GM23248 (cell line): Measurements from ENCODE around the gene GRID2. TPM values are rescaled to one million over a fixed set of nuclear protein-coding genes. Genes with fewer than 3 reads are reported as not detected.
"Not testable (repeated sequence)": the region's sequence is repeated elsewhere in the genome, so short reads cannot be mapped to it uniquely, and the experiment has no call there.

ENCODE experiments used
- DNase-seq: peaks from one replicate; pipeline ENCODE4 v3.0.0-alpha.2; 2015
- H2AFZ ChIP-seq: fragments of 200-600 bp; sonication (generic); 2 replicates; pipeline ENCODE4 v1.6.1; 2016; ENCODE audit warnings: antibody characterized with exemption
- H3F3A ChIP-seq: fragments of 200-600 bp; sonication (generic); 2 replicates; pipeline ENCODE4 v1.6.1; 2016; ENCODE audit warnings: mild to moderate bottlenecking, antibody characterized with exemption, mixed run types; ENCODE audit not compliant: insufficient read depth
- H3K27ac ChIP-seq: fragments of 200-600 bp; sonication (generic); 2 replicates; pipeline ENCODE4 v1.5.1; 2016; ENCODE audit warnings: mild to moderate bottlenecking
- H3K27me3 ChIP-seq: fragments of 200-600 bp; sonication (generic); replicated peaks from 2 replicates; pipeline ENCODE4 v1.6.1; 2016; ENCODE audit warnings: mild to moderate bottlenecking; ENCODE audit not compliant: insufficient read depth
- H3K36me3 ChIP-seq: fragments of 200-600 bp; sonication (generic); 2 replicates; pipeline ENCODE4 v1.6.1; 2016; ENCODE audit warnings: low read depth, mild to moderate bottlenecking
- H3K4me1 ChIP-seq: fragments of 200-600 bp; sonication (generic); 2 replicates; pipeline ENCODE4 v1.6.1; 2016; ENCODE audit warnings: mild to moderate bottlenecking; ENCODE audit not compliant: insufficient read depth
- H3K4me2 ChIP-seq: fragments of 200-600 bp; sonication (generic); one replicate; pipeline ENCODE4 v1.6.1; 2016; ENCODE audit warnings: mild to moderate bottlenecking; ENCODE audit not compliant: unreplicated experiment
- H3K4me3 ChIP-seq: fragments of 200-600 bp; sonication (generic); 2 replicates; pipeline ENCODE4 v1.5.1; 2016; ENCODE audit warnings: mild to moderate bottlenecking
- H3K79me2 ChIP-seq: fragments of 200-600 bp; sonication (generic); 2 replicates; pipeline ENCODE4 v1.6.1; 2016; ENCODE audit warnings: mild to moderate bottlenecking; ENCODE audit not compliant: insufficient read depth
- H3K9ac ChIP-seq: fragments of 200-600 bp; sonication (generic); 2 replicates; pipeline ENCODE4 v1.6.1; 2016; ENCODE audit warnings: mild to moderate bottlenecking
- H3K9me2 ChIP-seq: fragments of 200-600 bp; sonication (generic); 2 replicates; pipeline ENCODE4 v1.6.1; 2016; ENCODE audit warnings: mixed run types, mild to moderate bottlenecking, moderate library complexity; ENCODE audit not compliant: insufficient read depth
- H3K9me3 ChIP-seq: fragments of 200-600 bp; sonication (generic); one replicate; pipeline ENCODE4 v1.6.1; 2017; ENCODE audit warnings: low read depth
- H4K20me1 ChIP-seq: fragments of 200-600 bp; sonication (generic); 2 replicates; pipeline ENCODE4 v1.6.0; 2016; ENCODE audit not compliant: insufficient read depth
- EZH2 ChIP-seq: fragments of 200-600 bp; sonication (generic); IDR thresholded peaks from 2 replicates; pipeline ENCODE4 v1.6.1; 2018; ENCODE audit warnings: antibody characterized with exemption, mild to moderate bottlenecking; ENCODE audit not compliant: insufficient read depth, poor library complexity, severe bottlenecking
- EZH2phosphoT487 ChIP-seq: fragments of 200-600 bp; sonication (generic); IDR thresholded peaks from 2 replicates; pipeline ENCODE4 v1.6.1; 2018; ENCODE audit warnings: antibody characterized with exemption, moderate library complexity, mild to moderate bottlenecking, low read depth; ENCODE audit not compliant: insufficient read depth
- WGBS, 2 experiments: methylation state at CpG; one replicate each; pipeline ENCODE4 v1.1.6; 2015 to 2017; ENCODE audit warnings: low lambda C conversion rate in 2 of 2, low coverage in 1 of 2; ENCODE audit errors: missing lambda C conversion rate in 2 of 2; 5-methylcytosine and 5-hydroxymethylcytosine counted together
- in situ Hi-C: fragments of 300-500 bp; cut with MboI; formaldehyde crosslinking; loops from 2 replicates; pipeline ENCODE4 v1.15.0; 2020
- polyA plus RNA-seq: library from polyadenylated mRNA; unstranded; fragments of >200 nt; fragmentation: Nextera tagmentation; extraction: Ambion mirVana; gene quantifications from 2 replicates; pipeline ENCODE4 v1.2.1, GENCODE V29; 2016
- total RNA-seq: library from RNA; depleted of rRNA; stranded (reverse); fragments of >200 nt; shearing (Covaris generic); gene quantifications from 2 replicates; pipeline ENCODE4 v1.2.3, GENCODE V29; 2014

Gene GRID2
- total and polyA plus RNA-seq, 2 experiments from 2014 or later = not detected

DNA sequence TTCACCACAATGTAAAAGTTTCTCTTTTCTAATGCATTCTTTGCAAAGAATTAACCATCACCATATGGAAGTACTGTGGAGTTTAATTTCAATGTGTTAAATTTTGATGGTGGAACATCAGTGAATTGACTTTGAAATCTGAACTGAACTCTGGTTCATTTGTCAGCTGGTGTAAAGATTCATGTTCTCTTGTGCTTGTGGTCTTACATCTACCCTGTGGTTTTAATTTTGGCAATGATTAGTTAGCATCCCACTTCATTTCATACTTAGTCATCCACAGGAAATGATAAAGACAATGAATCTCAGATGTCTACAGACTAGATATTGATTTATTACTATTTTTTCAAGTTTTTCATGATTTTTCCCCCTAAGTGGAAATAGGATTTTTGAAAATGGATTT lies 77.8 kb downstream of the GRID2 start:
- Histone ChIP-seq H3K9me2 (no peaks in the 10 kb centered on the region), H3K9me3 (no peaks in the 10 kb centered on the region), H3K9ac (no peak overlapping the region), H3K27me3 (no peaks in the 10 kb centered on the region), H3K4me1 (no peaks in the 10 kb centered on the region), H3K79me2 (no peaks in the 10 kb centered on the region), H2AFZ (no peak overlapping the region), H4K20me1 (no peaks in the 10 kb centered on the region), H3K4me2 (no peak overlapping the region), H3K36me3 (no peaks in the 10 kb centered on the region), H3K27ac (no peak overlapping the region), H3K4me3 (no peak overlapping the region), H3F3A (no peaks in the 10 kb centered on the region)
- DNase-seq = peak; percentile 1
- TF ChIP-seq EZH2 (no peak), EZH2phosphoT487 (no peak)
- in situ Hi-C loops = no loop called here

DNA sequence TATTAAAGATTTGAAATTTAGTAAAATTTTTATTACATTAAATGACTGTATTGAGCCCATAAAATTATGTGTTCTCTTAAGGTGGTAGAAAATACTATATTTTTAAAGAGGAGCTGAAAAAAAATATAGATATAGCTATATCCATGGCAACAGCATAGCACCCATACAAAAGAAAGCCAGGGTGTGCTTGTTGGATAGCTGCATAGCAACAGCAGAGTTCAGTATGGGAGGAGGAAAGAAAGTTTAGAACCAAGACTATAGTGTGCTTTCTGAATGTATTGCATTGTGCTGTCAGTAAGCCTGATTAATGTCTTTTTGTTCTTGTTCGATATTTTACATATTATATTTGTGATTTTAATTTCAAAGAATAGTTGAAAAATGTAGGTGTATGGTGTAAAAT lies 78.4 kb downstream of the GRID2 start:
- H3K79me2 ChIP-seq = no peaks in the 10 kb centered on the region
- TF ChIP-seq EZH2 = no peak
- no peak for TF ChIP-seq EZH2phosphoT487
- DNase-seq = no peak
- no peaks in the 10 kb centered on the region for H3K36me3 ChIP-seq
- H3F3A ChIP-seq = no peaks in the 10 kb centered on the region
- H3K9me3 ChIP-seq = no peaks in the 10 kb centered on the region
- no peak overlapping the region for H3K9ac ChIP-seq
- H3K4me2 ChIP-seq = no peak overlapping the region
- no peak overlapping the region for H2AFZ ChIP-seq
- H3K4me3 ChIP-seq = no peak overlapping the region
- 5 to 38% methylated on average over 1 of the region's 1 CpG for WGBS, 2 experiments
- no peak overlapping the region for H3K27ac ChIP-seq
- H3K9me2 ChIP-seq = no peaks in the 10 kb centered on the region
- in situ Hi-C loops = no loop called here
- no peaks in the 10 kb centered on the region for H4K20me1 ChIP-seq
- H3K27me3 ChIP-seq = no peaks in the 10 kb centered on the region
- no peaks in the 10 kb centered on the region for H3K4me1 ChIP-seq

DNA sequence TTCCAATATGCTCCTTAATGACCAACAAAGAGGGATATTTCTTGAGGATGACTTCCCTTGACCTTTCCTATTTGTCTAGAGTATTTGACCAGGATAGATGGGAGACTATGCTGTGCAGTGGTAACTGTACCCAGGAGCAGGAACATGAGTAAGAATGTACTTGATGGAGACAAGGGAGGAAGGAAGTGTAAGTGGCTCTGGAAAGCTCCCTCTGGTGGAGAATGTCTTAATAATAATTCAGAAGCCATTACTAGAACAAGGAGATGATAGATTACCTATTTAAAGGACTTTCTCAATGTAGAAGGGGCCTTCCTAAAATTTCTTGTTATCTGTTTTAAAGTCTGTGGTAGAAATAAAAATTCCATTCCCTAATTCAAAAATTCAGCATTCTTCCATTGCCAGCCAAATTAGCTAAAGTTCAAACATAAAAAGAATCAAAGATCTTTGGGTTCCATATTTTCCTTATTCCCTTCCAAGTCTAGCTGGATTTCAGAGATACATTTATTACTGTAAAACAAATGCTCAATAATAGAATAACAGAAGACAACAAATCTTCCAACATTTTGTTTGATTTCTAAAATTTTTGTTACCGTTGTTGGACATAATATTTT lies 83.8 kb downstream of the GRID2 start:
- WGBS, 2 experiments = 61 to 72% methylated on average over 1 of the region's 1 CpG
- H3K9ac ChIP-seq = no peak overlapping the region
- H3K4me3 ChIP-seq = no peak overlapping the region
- no peaks in the 10 kb centered on the region for H3K27me3 ChIP-seq
- H3K9me2 ChIP-seq = no peaks in the 10 kb centered on the region
- no peaks in the 10 kb centered on the region for H3K79me2 ChIP-seq
- H3F3A ChIP-seq = no peaks in the 10 kb centered on the region
- no peaks in the 10 kb centered on the region for H4K20me1 ChIP-seq
- DNase-seq = peak; percentile 59
- TF ChIP-seq EZH2phosphoT487 = no peak
- TF ChIP-seq EZH2 = no peak
- no peak overlapping the region for H3K4me2 ChIP-seq
- H2AFZ ChIP-seq = no peak overlapping the region
- H3K27ac ChIP-seq = no peak overlapping the region
- no peaks in the 10 kb centered on the region for H3K9me3 ChIP-seq
- in situ Hi-C loops = no loop called here
- H3K36me3 ChIP-seq = no peaks in the 10 kb centered on the region
- H3K4me1 ChIP-seq = no peaks in the 10 kb centered on the region

DNA sequence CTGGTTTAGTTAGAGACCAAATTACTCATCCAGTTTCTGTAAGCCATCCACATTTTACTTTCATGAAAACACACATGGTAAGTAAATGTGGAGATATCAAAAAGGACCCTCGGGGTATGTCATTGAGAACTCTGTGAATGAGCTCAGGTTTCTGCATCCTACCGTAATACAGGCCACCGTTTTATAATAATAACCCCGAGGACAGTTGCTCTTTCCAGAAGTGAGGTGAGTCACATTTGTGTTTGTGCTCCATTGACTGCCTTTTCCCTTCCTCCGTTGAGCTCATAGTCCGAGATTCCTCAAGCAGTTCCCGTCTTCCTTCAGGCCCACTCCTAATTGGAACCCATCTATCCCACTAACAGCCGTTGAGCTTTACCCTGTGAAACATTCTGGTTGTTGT lies 95.3 kb downstream of the GRID2 start:
- Histone ChIP-seq H3K4me2 (no peak overlapping the region), H3K9ac (no peak overlapping the region), H3K27me3 (no peaks in the 10 kb centered on the region), H3K4me3 (no peak overlapping the region), H4K20me1 (no peaks in the 10 kb centered on the region), H3K9me3 (no peaks in the 10 kb centered on the region), H3K9me2 (no peaks in the 10 kb centered on the region), H2AFZ (no peak overlapping the region), H3K4me1 (no peaks in the 10 kb centered on the region), H3K36me3 (no peaks in the 10 kb centered on the region), H3K27ac (no peak overlapping the region), H3K79me2 (no peaks in the 10 kb centered on the region), H3F3A (no peaks in the 10 kb centered on the region)
- WGBS, 2 experiments = 37 to 48% methylated on average over 8 of the region's 8 CpGs
- DNase-seq = no peak
- in situ Hi-C loops = no loop called here
- TF ChIP-seq EZH2 = no peak
- TF ChIP-seq EZH2phosphoT487 = no peak

DNA sequence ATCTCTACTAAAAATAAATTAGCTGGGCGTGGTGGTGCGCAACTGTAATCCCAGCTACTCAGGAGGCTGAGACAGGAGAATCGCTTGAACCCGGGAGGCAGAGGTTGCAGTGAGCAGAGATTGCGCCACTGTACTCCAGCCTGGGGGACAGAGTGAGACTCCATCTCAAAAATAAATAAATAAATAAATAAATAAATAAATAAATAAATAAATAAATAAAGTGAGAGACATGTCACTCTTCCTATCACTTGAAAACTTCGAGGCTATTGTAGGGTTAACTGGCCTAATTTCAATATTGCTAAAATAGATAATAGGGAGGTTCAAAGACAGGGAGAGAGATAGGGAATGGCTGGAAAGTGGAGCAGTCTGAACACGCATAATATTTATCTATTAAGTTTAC lies 99.8 kb downstream of the GRID2 start:
- H3K4me2 ChIP-seq, H3K9me2 ChIP-seq, H4K20me1 ChIP-seq, H3K27ac ChIP-seq, DNase-seq, in situ Hi-C loops, H3K36me3 ChIP-seq, H3F3A ChIP-seq, H3K9me3 ChIP-seq, H3K4me1 ChIP-seq, H3K9ac ChIP-seq, H3K4me3 ChIP-seq, H3K79me2 ChIP-seq, H3K27me3 ChIP-seq, H2AFZ ChIP-seq: not testable (repeated sequence)
- WGBS, 2 experiments = 52 to 57% methylated on average over 7 of the region's 7 CpGs
